GM12892 (cell line): ENCODE measurements around the gene UBE2K.

ENCODE experiments used
- POLR2A ChIP-seq: IDR thresholded peaks from 2 replicates; pipeline ENCODE4 v1.6.1; 2011; ENCODE audit warnings: low read depth, low read length, control low read depth
- POLR2AphosphoS5 ChIP-seq: IDR thresholded peaks from 2 replicates; pipeline ENCODE4 v1.6.1; 2011; ENCODE audit warnings: low read depth, low read length, control low read depth

- TF ChIP-seq POLR2AphosphoS5 (no peak), POLR2A (no peak)
Measured at GRCh38 chr4:39808231-39808749, 110.4 kb downstream of the UBE2K start.
